Nephron (organoid): ENCODE data around the gene C8A.

Source experiments
- H3K27ac Mint-ChIP-seq, 3 experiments: 2 replicates each; pipeline ENCODE4 v1.8.0; 2020; ENCODE audit warnings: mixed read lengths in 3 of 3, mild to moderate bottlenecking in 2 of 3, moderate library complexity in 1 of 3
- H3K27me3 Mint-ChIP-seq: 2 replicates; pipeline ENCODE4 v1.8.0; 2021; ENCODE audit warnings: low read depth, mild to moderate bottlenecking, moderate library complexity, mixed read lengths
- H3K36me3 Mint-ChIP-seq: 2 replicates; pipeline ENCODE4 v1.8.0; 2020; ENCODE audit warnings: low read depth, mixed read lengths
- H3K4me1 Mint-ChIP-seq: 2 replicates; pipeline ENCODE4 v1.8.0; 2020; ENCODE audit warnings: mixed read lengths
- H3K4me3 Mint-ChIP-seq, 3 experiments: 2 replicates each; pipeline ENCODE4 v1.8.0; 2020; ENCODE audit warnings: mild to moderate bottlenecking in 3 of 3, mixed read lengths in 3 of 3, moderate library complexity in 2 of 3
- H3K9me3 Mint-ChIP-seq: 2 replicates; pipeline ENCODE4 v1.8.0; 2020; ENCODE audit warnings: mixed read lengths
- TF ChIP-seq, protein P1 (sequence below), 3 experiments: fragments of 200-600 bp; sonication (generic); IDR thresholded peaks; one replicate each; pipeline ENCODE4 v1.5.0; 2021; ENCODE audit warnings: antibody characterized with exemption in 3 of 3; ENCODE audit not compliant: unreplicated experiment in 3 of 3

Gene C8A

GRCh38 chr1:56863265-56863992 is 8.8 kb downstream of the C8A start:
- TF ChIP-seq, protein P1, sequence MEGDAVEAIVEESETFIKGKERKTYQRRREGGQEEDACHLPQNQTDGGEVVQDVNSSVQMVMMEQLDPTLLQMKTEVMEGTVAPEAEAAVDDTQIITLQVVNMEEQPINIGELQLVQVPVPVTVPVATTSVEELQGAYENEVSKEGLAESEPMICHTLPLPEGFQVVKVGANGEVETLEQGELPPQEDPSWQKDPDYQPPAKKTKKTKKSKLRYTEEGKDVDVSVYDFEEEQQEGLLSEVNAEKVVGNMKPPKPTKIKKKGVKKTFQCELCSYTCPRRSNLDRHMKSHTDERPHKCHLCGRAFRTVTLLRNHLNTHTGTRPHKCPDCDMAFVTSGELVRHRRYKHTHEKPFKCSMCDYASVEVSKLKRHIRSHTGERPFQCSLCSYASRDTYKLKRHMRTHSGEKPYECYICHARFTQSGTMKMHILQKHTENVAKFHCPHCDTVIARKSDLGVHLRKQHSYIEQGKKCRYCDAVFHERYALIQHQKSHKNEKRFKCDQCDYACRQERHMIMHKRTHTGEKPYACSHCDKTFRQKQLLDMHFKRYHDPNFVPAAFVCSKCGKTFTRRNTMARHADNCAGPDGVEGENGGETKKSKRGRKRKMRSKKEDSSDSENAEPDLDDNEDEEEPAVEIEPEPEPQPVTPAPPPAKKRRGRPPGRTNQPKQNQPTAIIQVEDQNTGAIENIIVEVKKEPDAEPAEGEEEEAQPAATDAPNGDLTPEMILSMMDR (IDR thresholded peaks at IDR 0.05; ENCODE audit: unreplicated experiment in 3 of 3): no peak
- no peaks in the 10 kb centered on the region for H3K36me3 Mint-ChIP-seq
- H3K9me3 Mint-ChIP-seq: peaks cover 5% of the 10 kb centered on the region
- no peak overlapping the region for H3K27ac Mint-ChIP-seq
- H3K4me1 Mint-ChIP-seq: no peaks in the 10 kb centered on the region
- H3K4me3 Mint-ChIP-seq: no peak overlapping the region
- peaks cover 38% of the 10 kb centered on the region for H3K27me3 Mint-ChIP-seq

DNA sequence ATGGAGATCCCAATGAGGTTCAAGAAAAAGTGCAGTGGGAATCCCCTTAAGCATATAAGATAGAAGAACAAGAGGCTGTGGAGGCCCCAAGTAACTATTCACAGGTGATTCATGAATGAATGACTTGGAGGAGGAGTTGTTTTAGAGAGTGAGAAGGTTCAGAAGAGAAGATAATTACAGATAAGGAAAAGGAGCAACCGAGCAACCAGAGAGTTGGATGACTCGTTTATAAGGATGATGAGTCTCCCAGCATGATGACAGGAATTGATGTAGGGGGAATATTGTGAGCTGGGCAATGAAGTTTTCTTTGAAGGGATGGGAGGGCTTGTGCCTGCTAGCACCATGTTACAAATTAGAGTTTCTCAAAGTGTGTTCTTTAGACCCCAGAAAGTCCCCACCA is 9.8 kb downstream of the C8A start:
- H3K36me3 Mint-ChIP-seq: no peaks in the 10 kb centered on the region
- no peak overlapping the region for H3K4me3 Mint-ChIP-seq
- H3K27ac Mint-ChIP-seq: no peak overlapping the region
- no peaks in the 10 kb centered on the region for H3K4me1 Mint-ChIP-seq
- H3K9me3 Mint-ChIP-seq: peaks cover 5% of the 10 kb centered on the region
- peaks cover 47% of the 10 kb centered on the region for H3K27me3 Mint-ChIP-seq
- TF ChIP-seq, protein P1 (IDR thresholded peaks at IDR 0.05; ENCODE audit: unreplicated experiment in 3 of 3): no peak

- TF ChIP-seq, protein P1 (IDR thresholded peaks at IDR 0.05; ENCODE audit: unreplicated experiment in 3 of 3): no peak
- Mint-ChIP-seq H3K4me3 (no peak overlapping the region), H3K27ac (no peak overlapping the region), H3K36me3 (no peaks in the 10 kb centered on the region), H3K27me3 (peaks cover 48% of the 10 kb centered on the region), H3K9me3 (peaks cover 5% of the 10 kb centered on the region), H3K4me1 (no peaks in the 10 kb centered on the region)
Observed at GRCh38 chr1:56866656-56867055, 12.1 kb downstream of the C8A start.

DNA sequence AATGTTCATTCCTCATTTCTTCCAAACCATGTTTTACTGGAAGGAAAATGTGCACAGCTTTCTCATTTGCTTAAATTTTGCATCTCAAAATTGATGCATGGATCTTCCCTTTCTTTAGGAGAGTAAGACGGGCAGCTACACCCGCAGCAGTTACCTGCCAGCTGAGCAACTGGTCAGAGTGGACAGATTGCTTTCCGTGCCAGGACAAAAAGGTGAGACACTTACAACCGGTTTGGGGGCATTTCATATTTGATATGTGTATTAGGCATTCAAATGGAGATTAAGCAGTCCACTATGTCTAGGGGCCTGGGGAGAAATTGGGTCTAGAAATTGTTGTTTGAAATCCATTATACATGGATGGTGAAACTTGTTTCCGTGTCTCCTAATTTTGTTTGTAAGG is 12.9 kb downstream of the C8A start:
- peaks cover 48% of the 10 kb centered on the region for H3K27me3 Mint-ChIP-seq
- TF ChIP-seq, protein P1 (IDR thresholded peaks at IDR 0.05; ENCODE audit: unreplicated experiment in 3 of 3): no peak

GRCh38 chr1:56868761-56869160 is 14.2 kb downstream of the C8A start:
- H3K4me1 Mint-ChIP-seq: peaks cover 4% of the 10 kb centered on the region
- H3K9me3 Mint-ChIP-seq: peaks cover 5% of the 10 kb centered on the region
- no peaks in the 10 kb centered on the region for H3K36me3 Mint-ChIP-seq
- H3K4me3 Mint-ChIP-seq: no peak overlapping the region
- peaks cover 54% of the 10 kb centered on the region for H3K27me3 Mint-ChIP-seq
- TF ChIP-seq, protein P1 (IDR thresholded peaks at IDR 0.05; ENCODE audit: unreplicated experiment in 3 of 3): no peak
- H3K27ac Mint-ChIP-seq: no peak overlapping the region

More for the DNA sequence above, 12.9 kb downstream of the C8A start:
- Mint-ChIP-seq H3K4me3 (no peak overlapping the region), H3K4me1 (peaks cover 2% of the 10 kb centered on the region), H3K9me3 (peaks cover 5% of the 10 kb centered on the region), H3K27ac (no peak overlapping the region), H3K36me3 (no peaks in the 10 kb centered on the region)

- TF ChIP-seq, protein P1 (IDR thresholded peaks at IDR 0.05; ENCODE audit: unreplicated experiment in 3 of 3): no peak
- peaks cover 66% of the 10 kb centered on the region for H3K27me3 Mint-ChIP-seq
- H3K4me3 Mint-ChIP-seq: no peak overlapping the region
- no peak overlapping the region for H3K27ac Mint-ChIP-seq
- H3K36me3 Mint-ChIP-seq: no peaks in the 10 kb centered on the region
- H3K9me3 Mint-ChIP-seq: no peaks in the 10 kb centered on the region
- H3K4me1 Mint-ChIP-seq: peaks cover 4% of the 10 kb centered on the region
Observed at GRCh38 chr1:56872597-56872996, 18.0 kb downstream of the C8A start.
